HG03442 (cell line): ENCODE results near the gene PSMG1.

Experiments used
- ATAC-seq: cut with Tn5 transposase; IDR thresholded peaks from one replicate; pipeline ENCODE4 v1.9.1; 2021; ENCODE audit warnings: mild to moderate bottlenecking, moderate library complexity; ENCODE audit not compliant: unreplicated experiment

The PSMG1 gene

DNA sequence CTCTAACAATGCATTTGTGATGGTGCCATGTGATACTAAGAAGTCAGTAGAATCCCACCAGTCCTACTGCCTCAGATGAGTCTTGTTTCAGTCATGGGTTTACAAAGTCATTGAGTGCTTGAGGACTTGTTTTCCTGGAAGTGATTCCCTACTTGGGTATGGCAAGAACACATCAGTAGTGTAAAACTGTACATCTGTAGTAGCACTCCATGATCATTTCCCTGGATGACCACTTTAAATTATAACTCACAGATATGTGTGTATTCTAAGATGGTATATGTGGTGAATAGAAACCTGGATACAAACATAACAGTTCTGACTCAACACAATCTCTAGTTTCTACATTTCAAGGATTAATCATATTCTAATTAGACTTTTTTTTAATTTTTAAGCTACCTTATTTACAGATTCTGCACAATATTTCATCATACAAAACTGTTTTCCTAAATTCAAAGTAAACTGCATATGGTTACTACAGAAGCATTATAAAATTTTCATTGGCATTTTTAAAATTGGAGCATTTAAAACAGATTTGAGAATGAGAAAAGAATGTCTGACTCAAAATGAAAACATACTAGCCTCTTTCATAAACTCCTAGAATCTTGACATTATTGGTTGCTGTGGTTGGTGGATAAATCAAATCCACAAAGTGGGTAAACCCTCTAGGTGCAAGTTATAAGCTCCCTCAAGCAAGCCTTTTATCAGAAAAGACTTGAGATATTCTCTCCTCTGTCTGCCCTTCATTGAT lies 6.8 kb upstream of the PSMG1 start:
- ATAC-seq = no peak

DNA sequence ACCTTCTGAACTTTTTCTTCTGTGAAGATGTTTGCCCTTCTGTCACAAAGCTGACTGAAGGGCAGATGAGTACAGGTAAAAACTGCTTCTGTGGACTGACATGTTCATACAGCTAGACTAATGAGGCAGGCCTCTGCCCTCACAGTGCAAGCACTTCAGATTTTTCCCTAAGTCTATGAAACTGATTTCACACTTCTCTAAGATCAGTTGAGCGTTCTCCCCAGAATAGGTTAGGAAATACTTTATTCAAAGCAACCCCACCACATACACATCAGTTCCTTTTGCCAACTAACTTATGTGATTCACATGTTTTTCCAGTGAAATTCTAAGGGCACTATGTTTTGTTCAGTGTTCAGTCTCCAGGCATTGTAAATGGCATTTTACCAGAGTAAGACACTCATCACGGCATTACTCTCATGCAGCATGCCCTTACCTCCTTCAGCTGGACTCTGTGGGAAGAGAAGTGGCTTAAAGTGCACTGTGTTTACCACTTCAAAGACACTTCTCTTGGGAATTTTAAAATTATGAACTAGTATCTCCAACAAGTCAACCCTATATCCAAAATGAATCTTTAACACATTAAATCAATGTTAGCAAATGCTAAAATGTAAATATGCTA lies 5.4 kb upstream of the PSMG1 start:
- no peak for ATAC-seq

DNA sequence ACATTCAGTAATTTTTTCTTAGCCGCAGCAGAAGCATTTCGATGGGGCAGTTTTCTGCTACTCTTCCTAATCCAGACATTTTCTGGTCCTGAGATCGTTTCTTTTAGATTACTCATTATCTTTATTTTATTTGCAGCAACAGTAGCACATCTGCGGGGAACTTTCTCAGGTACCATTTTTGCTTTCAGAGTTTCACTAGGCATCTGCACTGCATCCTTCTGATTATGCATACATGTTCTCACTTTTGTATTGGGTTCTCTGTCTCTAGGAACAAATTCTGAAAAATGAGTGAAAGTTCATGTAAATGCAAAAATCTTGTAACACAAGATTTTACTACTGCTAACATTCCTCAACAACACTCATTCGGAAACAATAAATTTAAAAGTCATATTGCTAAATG lies 3.9 kb upstream of the PSMG1 start:
- no peak for ATAC-seq

DNA sequence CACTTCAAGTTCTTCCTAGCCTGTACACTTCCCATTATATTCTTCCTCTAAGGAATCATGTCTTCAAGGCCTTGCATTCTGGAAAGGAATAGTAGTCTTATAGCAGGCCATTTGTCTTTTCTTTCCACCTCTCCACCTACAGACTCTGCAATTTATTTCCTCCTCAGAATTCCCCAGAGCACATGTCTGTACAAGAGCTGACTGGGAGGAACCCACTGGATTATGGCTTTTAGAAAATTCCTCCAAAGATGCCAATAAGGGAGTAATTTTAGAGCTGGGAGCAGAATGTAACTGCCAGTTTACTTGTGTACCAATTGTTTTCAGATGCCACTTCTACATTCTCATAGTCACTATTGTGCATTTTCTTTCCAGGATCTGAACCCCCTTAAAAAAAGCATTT lies 3.4 kb upstream of the PSMG1 start:
- no peak for ATAC-seq

DNA sequence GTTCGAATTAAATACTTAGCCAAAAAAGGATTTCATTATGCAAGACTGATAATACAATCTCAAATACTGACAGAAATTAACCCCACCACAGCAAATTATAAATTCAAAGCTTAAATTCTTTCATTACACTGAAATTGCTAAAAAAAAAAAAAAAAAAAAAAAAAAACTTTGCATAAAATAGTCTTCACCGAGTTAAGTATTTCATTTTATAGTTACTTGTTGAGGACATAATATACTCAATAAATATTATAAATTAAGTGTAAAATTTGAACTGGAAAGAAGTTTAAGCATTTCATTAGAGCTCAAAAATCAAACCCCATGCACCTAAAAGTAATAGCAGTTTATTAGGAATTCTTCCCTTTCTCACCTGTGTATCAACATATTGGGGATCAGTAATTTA lies 1.9 kb upstream of the PSMG1 start:
- no peak for ATAC-seq

DNA sequence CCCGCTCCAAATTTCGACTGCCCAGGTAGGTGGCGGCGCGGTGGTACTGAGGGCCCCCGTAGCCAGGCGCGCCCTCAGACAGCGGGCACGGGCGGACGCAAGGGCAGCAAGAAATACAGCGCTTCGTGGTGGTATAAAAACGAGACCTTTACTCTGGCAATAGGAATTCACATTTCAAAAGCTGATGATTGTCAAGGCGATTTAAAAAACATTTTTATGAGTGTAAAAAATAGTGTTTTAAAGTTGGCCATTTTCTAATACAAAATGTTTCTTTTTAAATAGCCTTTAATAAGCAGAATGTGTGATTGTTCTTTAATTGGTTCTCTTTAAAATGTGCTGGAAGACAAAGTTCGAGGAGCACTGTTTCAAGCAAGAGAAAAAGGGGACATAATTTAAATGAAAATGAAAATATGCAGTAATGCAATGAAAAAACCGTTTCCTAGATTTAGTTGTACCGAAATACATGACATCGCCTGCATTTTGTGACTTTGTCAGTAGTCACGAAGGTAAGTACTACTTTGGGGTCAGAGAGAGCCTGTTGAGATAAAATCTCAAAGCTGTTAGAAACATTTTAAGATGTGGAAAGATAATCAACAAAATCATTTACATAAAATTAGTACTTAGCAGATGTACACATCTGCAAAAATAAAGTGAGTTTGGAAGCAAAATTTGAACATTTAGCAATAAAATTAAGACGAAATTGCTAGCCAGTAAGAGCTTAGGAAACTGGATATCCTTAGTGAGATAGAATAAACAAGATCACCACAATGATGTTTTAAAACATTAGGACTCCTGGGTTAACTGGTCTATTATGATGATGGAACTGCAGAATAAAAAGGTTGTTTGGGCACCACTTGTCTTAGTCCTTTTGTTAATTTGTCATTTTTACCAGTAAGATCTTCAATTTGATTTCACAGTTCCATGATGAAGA lies 1.1 kb upstream of the PSMG1 start:
- ATAC-seq = no peak

DNA sequence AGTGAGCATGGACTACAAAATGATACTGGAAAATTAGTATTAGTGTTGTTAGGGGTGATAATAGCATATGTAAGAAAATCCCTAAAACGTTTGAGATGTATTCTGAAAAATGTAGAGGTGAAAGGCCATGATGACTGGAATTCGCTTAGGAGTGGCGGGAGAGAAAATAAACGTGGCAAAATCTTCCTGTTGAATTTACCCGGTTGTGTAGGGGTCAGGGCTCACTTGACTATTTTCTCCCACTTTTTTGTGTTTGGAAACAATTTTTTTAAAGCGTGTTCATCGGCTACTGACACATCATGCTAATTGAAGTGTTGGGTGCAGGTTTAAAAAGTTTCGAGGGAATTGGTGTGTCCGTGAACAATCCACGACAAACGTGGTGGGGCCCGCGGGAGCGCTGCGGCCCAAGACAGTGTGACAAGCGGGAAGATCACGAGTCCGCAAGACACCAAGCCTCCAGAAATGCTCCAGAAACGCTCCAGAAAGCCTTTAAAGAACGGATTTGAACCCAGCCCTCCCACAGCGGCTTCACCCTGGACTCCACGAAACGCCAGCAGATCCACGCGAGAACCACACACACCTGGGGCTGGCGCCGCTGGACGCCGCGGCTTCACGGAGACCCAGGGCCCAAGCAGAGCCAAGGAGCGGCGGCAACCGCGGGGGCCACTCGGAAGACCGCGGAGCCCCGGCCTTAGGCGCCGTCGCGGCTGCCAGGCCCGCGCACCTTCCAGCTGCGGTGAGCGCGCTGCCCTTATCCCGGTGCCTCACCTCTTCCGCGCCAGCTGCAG lies 573 bp downstream of the PSMG1 start:
- ATAC-seq = peak; percentile 28

DNA sequence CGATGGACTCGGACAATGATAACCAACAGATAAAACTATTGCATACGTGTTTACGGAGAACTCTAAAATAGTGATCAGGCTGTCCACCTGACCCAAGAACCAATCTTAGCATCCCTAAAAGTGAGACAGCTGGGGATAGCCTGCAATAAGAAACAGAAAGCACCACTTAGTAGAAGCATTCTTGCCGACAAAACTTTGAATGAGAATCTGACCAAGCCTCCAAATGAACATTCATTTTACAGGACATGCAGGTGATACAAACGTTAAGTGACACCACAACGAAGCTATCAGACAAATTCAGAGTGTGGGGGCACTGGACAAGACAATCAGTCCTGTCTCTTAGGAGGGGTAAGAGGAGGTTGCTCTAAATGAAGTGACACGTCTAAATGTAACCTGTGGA lies 1.2 kb downstream of the PSMG1 start:
- no peak for ATAC-seq

DNA sequence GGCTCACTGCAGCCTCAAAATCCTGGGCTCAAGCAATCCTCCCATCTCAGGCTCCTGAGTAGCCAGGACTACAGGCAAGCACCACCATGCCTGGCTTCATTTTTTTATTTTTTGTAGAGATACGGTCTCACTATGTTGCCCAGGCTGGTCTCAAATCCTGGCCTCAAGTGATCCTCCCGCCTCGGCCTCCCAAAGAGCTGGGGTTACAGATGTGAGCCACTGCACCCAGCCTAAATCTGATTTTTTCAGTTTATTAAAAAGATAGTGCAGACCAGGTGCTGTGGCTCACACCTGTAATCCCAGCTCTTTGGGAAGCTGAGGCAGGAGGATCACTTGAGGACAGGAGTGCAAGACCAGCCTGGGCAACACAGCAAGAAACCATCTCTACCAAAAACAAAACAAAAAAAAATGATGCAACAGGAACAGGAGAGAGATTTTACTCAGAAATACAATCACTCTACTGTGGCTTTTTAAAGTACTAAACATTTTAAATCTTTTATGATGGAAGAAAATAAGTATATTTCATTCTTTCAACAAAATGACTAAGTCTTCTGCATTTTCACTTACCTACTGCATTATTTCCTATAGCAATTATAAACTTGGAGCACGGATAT lies 1.9 kb downstream of the PSMG1 start:
- ATAC-seq = no peak

DNA sequence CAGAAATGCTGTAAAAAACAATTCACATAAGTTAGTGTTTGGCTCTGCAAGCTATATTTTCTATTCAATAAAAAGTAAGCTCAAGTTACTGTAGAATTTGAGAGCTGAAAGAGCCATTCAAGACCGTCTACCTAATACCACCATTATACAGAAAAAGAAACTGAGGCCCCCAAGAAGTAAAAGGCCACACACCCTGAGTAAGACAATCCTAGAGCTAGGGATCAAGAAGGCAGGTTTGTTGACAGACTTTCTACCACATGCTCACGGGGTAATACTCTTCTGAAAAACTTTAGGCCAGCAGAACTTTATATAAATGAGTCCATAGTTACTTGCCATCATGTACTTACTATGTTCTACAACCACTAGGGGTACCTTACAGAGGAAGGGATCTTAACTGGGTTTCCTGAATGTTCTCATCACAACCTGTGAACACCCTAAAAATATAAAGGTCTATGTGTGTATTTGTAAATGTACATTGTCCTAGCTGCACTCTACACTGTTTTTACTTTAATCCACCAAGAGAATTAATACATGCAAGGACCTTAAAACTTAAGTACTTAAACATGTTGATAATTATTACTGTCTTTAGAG lies 2.7 kb downstream of the PSMG1 start:
- ATAC-seq = no peak

DNA sequence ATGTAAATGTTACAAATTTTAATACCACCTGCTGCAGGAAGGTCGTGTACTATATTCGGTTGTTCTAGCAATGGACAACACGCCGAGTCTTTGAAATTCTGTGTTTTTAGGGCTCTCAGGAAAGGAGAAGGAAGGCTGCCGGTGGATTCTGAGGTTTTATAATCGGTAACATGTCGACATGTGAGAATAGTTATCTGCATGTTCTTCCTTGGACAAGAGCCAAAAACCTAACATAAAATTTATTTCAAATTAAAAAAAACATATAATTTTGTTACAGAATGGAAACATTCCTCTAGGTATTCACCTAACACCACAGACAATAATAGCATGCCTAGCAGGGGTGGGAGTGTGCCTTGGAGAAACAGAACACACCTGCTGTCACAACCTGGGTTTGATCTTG lies 4.8 kb downstream of the PSMG1 start:
- no peak for ATAC-seq

DNA sequence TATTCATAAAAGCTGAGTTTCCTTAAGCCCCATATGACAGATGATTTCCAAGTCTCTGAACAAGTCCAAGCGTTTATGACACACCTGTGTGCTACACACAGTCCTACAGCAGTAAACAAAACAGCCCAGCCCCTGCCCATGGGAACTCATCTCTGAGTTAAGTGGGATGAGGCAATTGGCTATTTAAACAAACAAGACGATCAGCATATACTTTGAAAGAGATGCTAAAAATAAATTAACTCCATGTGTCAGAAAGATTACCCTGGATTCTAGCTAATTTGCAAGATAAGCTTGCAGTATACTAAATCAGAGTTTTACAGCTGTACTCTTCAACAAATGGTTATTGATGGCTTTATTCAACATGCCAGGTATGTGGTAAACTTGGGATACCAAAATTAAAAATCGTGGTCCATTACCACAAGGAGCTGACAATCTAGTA lies 7.0 kb downstream of the PSMG1 start:
- ATAC-seq = no peak

DNA sequence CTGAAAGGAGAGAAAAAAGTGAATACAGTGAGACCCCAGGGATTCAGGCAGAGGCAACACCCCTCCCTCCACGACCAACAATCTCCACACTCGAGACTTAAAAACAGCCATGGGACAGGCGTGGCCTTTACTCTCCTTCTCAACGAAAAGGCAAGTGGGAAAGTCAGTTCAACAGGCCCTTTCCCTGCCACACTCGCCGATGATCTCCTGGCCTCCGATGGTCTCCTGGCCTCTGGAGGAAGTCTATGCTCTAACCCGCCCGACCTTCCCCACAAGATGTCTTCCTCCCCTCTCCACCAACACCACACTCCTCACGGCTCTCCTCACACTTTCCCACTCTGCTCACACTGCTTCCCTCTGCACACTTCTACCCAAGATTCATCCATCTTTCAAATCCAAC lies 7.6 kb downstream of the PSMG1 start:
- ATAC-seq = no peak

DNA sequence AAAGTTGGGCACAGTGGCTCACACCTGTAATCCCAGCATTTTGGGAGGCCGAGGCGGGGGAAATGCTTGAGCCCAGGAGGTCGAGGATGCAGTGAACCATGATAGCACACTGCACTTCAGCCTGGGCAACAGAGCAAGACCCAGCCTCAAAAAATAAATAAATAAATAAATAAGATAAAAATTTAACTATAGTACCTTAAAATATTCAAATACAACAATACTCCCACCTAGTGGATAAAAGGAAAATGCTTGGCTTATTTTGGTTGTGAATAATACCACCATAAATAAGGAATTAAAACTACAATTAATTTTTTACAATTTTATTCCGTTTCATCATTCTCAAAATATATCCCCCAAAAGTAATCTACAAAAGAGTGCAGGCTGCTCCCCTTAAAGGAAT lies 8.1 kb downstream of the PSMG1 start:
- no peak for ATAC-seq

DNA sequence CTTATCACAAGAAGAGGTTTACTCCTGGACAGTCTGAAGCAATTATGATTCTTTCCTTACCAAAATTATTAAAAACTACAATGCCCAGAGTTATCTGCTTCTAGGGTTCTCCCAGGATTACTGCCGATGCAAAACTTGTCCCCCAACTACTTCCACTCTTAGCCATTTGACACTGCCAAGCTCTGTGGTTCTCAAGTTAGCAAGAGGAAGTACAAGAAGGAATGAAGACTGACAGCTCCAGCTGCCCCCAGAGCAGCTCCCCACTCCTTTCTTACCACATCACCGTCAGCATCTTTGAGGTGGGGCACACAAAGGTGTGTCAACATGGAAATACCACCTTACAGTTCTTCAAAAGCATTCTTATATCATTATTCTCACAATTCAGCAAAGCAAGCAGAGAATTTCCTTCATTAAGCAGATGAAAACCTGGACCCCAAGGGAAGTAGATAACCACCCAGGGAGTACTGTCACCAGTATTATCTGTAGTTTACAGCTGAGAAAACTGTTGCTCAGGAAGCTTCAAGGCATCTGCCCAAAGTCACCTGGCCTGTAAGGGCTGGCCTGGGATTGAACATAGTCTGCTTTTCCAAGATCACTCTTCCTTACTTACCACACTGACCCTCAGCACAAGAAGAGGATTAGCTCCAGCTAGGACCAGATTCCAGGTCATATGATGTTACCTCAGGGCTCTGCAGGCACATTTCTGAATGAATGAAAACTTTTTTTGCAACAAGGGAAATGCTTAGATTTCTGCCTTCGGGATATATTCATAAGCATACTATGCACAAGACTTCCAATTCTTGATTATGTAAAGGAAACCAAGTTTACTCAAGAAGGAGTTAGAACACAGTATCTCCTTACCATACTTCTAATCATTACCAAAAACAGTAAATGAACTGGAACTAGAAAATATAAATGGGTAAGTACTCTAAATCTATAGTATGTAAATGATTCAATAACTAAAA lies 9.3 kb downstream of the PSMG1 start:
- no peak for ATAC-seq

DNA sequence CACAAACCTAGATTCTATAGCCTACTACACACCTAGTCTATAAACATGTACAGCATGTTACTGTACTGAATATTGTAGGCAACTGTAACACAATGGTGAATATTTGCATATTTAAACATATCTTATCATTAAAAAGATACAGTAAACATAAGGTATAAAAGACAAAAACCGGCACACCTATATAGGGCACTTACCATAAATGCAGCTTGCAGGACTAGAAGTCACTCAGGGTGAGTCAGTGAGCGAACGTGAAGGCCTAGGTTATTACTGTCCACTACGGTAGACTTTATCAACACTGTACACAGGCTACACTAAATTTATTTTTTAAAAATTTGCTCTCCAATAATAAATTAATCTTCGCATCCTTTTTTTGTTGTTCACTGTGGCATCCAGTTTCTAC lies 13.3 kb downstream of the PSMG1 start:
- no peak for ATAC-seq

DNA sequence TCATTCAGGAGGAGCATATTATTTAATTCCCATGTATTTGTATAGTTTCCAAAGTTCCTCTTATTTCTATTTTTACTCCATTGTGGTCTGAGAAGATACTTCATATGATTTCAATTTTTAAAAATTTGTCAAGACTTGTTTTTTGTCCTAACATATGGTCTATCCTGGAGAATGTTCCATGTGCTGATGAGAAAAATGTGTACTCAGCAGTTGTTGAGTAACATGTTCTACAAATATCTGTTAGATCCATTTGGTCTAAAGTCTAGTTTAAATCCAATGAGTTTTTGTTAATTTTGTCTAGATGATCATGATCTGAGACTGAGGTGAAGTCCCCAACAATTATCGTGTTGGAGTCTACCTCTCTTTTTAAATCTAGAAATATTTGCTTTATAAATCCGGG lies 14.5 kb downstream of the PSMG1 start:
- ATAC-seq = no peak

DNA sequence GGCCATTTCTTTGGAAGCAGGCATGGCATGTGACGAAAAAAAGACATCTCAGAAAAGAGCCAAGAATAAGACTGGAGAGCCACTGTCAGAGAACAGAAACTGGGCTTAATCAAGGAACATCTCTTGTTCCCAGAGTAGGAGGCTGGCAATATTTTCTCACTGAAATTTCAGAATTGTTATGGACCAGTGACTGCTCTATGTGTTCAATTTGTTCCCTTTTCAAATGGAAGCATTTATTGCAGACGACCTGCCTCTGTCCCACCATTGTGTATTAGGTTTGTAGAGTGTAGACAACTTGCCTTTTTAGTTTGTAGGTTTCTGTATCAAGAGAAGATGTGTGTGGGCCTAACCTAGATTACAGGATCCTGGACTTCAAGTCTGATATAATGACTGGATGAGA lies 18.7 kb downstream of the PSMG1 start:
- no peak for ATAC-seq

DNA sequence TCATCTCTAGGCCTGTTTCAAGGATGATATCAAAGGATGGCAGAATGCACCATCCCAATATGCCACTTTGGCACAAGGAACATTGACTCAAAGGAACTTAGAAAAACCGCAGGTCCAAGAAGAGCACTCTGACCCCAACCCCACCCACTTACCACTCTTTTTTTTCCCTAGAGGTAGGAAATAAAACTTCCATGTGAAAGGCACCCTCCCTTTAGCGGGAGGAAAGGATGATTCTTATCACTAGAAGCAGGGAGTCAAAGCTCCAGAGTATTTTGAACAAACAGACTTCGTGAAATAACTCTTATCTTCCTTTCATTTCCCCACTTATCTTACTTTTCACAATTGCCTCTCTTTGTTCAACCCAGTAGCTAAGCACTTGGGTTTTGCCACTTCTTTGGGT lies 22.2 kb downstream of the PSMG1 start:
- ATAC-seq = no peak
